Astrocyte of the hippocampus (primary cell): ENCODE results near the gene MTOR.
"Not testable (repeated sequence)": the region's sequence is repeated elsewhere in the genome, so short reads cannot be mapped to it uniquely, and the experiment has no call there.

Source experiments
- DNase-seq: peaks from one replicate; pipeline ENCODE4 v3.0.0; 2011; ENCODE audit warnings: low read depth, low spot score

Gene MTOR

GRCh38 chr1:11063937-11064537 is 198.3 kb downstream of the MTOR start:
- DNase-seq = not testable (repeated sequence)

DNA sequence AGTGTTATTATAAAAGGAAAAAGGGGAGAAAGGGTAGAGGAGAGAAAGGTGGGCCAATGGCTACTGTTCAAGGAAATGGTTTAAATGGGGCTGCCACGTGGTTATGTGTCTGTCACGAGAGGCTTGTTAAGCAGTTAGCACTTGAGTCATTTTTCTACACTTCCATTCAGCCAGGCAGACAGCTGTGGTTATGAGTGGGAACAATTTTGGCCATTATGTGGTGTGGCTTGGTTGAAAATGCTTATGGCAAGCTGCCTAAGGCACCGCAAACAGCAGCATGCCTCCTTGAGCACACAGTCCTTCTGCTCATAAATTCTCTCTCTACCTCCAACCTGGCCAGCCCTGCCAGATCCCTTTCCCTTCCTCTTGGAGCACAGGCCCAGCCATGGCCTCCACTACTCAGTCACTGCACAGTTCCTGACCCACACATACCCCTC is 199.4 kb downstream of the MTOR start:
- peak; percentile 97 for DNase-seq

DNA sequence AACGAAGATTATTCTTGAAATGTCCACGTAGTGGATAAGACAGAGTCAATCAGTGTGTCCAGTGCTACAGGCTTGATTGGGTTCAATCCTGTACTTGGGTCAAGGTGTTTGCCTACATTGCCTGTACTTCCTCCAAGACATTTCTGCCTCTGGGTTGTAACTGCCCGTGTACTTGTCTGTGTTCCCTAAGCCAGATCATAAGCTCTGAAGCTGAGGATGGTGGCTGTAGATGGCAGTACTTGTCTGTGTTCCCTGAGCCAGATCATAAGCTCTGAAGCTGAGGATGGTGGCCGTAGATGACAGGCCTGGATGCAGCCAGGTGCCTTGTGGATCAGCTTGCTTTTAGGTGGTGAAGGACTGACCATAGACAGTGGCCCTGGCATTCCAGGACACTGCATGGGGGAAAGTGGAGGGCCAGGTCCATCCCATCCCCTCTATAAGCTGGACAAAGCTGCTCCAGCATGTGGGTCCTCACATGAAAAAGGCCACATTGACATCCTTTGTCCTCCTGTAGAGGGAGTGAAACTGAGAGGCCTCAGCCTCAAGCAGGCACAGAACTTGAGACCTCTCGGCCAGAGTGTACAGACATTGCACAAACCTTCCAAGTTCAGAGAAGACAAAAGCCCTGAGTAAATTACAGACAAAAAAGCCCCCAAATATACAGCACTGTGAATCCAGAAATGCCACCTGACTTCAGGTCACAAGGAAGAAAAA is 200.5 kb downstream of the MTOR start:
- DNase-seq = no peak

DNA sequence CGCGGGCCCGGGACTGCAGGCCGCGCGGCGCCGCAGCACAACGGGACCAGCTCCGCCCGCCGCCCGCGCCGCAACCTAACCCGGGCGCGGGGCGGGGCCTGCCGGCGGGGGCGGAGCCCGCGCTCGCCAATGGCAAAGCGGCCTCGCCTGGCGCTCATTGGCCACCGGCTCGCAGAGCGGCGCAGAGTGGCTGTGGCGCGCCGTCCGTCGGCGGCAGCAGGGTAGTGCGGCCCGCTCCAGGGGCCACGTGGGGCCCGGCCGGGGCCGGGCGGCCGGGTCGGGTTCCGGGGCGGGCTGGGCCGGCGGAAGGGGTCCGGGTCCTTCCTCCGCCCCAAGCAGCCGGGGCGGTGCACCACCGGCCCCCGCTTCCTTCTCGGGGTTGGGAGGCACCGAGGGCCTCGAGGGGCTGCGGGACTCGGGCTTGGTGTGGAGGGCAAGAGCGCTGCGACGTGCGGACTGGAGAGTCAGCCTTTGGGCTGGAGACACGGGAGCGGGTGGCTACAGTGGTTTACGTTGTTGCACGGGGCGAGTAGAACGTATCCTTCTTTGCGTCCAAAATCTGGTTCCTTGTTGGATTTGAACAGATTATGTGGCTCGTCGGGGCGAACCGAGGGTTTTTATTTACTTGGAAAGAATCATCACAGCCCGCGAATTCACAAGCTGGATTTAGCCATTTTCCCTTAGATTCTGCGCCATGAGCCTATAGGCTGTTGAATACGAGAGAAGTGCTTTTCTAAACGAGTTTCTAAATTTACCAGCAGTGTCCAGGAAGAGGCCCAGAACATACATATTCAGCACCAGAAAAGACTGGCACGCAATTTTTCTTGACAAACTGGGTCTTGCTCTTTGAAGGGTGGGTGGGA is 202.2 kb downstream of the MTOR start, which contains the start of gene SRM:
SRM (minus strand) TSS at position 51 of the 863 bp plus-strand sequence. CDS start 75 bp downstream, outside the sequence.
- peak; percentile 98 for DNase-seq

GRCh38 chr1:11059155-11059967 is 203.0 kb downstream of the MTOR start:
- DNase-seq = no peak

DNA sequence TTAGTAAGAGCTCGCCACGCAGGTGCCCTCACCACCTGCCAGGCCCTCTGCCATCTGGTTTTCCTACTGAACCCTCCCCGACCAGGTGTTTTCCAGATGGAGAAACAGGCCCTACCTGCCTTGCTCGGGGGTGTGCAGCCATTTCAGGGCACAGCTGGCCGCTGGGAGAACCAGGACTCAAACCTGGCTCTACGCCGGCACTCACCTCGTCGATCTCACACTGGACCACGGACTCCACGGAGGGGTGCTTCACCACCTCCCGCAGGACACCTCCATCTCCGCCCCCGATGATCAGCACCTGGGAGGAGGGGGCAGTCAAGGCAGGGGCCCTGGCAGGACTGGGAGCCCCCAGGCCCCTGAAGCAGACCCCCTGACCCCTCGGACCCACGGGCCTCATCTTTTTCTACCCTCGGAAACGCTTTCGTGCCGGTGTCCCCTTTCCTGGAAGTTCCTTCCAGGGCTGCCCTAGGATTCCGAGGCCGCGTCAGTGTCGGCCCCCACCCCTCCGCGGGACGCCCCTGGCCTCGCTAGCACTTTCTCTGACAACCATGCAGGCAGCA is 203.7 kb downstream of the MTOR start:
- DNase-seq = no peak

- DNase-seq = no peak
Observed at GRCh38 chr1:11058026-11058425, 204.3 kb downstream of the MTOR start.

- no peak for DNase-seq
Observed at GRCh38 chr1:11057477-11057876, 204.9 kb downstream of the MTOR start.
